Raji (cell line): ENCODE results near the gene NIPSNAP3A.

Source experiments
- POLR2A ChIP-seq: IDR thresholded peaks from 2 replicates; pipeline ENCODE4 v1.6.1; 2011; ENCODE audit warnings: low read depth, low read length, control low read depth; ENCODE audit not compliant: insufficient read depth

The NIPSNAP3A gene

GRCh38 chr9:104794070-104794469 lies 46.6 kb downstream of the NIPSNAP3A start:
- TF ChIP-seq POLR2A, result no peak

- no peak for TF ChIP-seq POLR2A
These were observed 47.6 kb downstream of the NIPSNAP3A start for GRCh38 chr9:104795082-104795481.

- no peak for TF ChIP-seq POLR2A
These were observed 48.4 kb downstream of the NIPSNAP3A start for GRCh38 chr9:104795857-104796256.

- no peak for TF ChIP-seq POLR2A
These were observed 50.9 kb downstream of the NIPSNAP3A start for GRCh38 chr9:104798209-104798995.

- no peak for TF ChIP-seq POLR2A
These were observed 52.7 kb downstream of the NIPSNAP3A start for GRCh38 chr9:104800068-104800785.

GRCh38 chr9:104802110-104802509 lies 54.6 kb downstream of the NIPSNAP3A start:
- TF ChIP-seq POLR2A, result no peak

- TF ChIP-seq POLR2A, result no peak
These were observed 55.4 kb downstream of the NIPSNAP3A start for GRCh38 chr9:104802906-104803305.

- no peak for TF ChIP-seq POLR2A
These were observed 58.0 kb downstream of the NIPSNAP3A start for GRCh38 chr9:104805441-104805840.

- TF ChIP-seq POLR2A, result no peak
These were observed 60.6 kb downstream of the NIPSNAP3A start for GRCh38 chr9:104808035-104808614.
